NCI-H460 (cell line): Measurements from ENCODE around the gene TMEM126A. TPM values are rescaled to one million over a fixed set of nuclear protein-coding genes. Genes with fewer than 3 reads are reported as not detected.
"Not testable (repeated sequence)": the region's sequence is repeated elsewhere in the genome, so short reads cannot be mapped to it uniquely, and the experiment has no call there.

Experiments
- DNase-seq: peaks from one replicate; pipeline ENCODE4 v3.0.0-alpha.2; 2016; ENCODE audit warnings: low read depth; ENCODE audit errors: extremely low read depth
- polyA plus RNA-seq: library from polyadenylated mRNA; depleted of rRNA; stranded (reverse); fragments of >200 nt; gene quantifications from 2 replicates; pipeline ENCODE4 v1.2.3, GENCODE V29; 2014; cell fraction: nucleus; rRNA removed
- total RNA-seq: library from RNA; depleted of rRNA; stranded (reverse); fragments of >200 nt; shearing (Covaris generic); gene quantifications from 2 replicates; pipeline ENCODE4 v1.2.3, GENCODE V29; 2014; rRNA removed

Gene TMEM126A
- 68.5 and 78.3 TPM in 2 replicates for total RNA-seq
- 30.7 and 41.4 TPM in 2 replicates for polyA plus RNA-seq

- DNase-seq: peak; percentile 73
Observed at GRCh38 chr11:85647604-85648299, at the start of gene TMEM126A. TMEM126A (plus strand) TSS chr11:85647967; CDS start chr11:85650256, 2,289 bp downstream.

GRCh38 chr11:85599083-85599482 is 48.7 kb upstream of the TMEM126A start:
- no peak for DNase-seq

GRCh38 chr11:85602526-85603213 is 45.1 kb upstream of the TMEM126A start:
- no peak for DNase-seq

- no peak for DNase-seq
Observed at GRCh38 chr11:85603220-85603619, 44.5 kb upstream of the TMEM126A start.

- not testable (repeated sequence) for DNase-seq
Observed at GRCh38 chr11:85606237-85606636, 41.5 kb upstream of the TMEM126A start.

- DNase-seq: not testable (repeated sequence)
Observed at GRCh38 chr11:85608621-85609020, 39.1 kb upstream of the TMEM126A start.

GRCh38 chr11:85609286-85609685 is 38.5 kb upstream of the TMEM126A start:
- DNase-seq: not testable (repeated sequence)

- not testable (repeated sequence) for DNase-seq
Observed at GRCh38 chr11:85611643-85612042, 36.1 kb upstream of the TMEM126A start.

GRCh38 chr11:85619499-85619898 is 28.3 kb upstream of the TMEM126A start:
- no peak for DNase-seq

- DNase-seq: no peak
Observed at GRCh38 chr11:85620256-85620655, 27.5 kb upstream of the TMEM126A start.

- DNase-seq: no peak
Observed at GRCh38 chr11:85626496-85626895, 21.3 kb upstream of the TMEM126A start.

- no peak for DNase-seq
Observed at GRCh38 chr11:85627332-85627997, 20.3 kb upstream of the TMEM126A start, which contains the start of gene DLG2. DLG2 (minus strand) TSS chr11:85627344.

GRCh38 chr11:85627998-85628770 is 19.6 kb upstream of the TMEM126A start, which contains the start of gene TMEM126B:
TMEM126B (plus strand) TSS chr11:85628593; CDS start chr11:85628608, 15 bp downstream.
- DNase-seq: peak; percentile 94

GRCh38 chr11:85628771-85629341 is 18.9 kb upstream of the TMEM126A start:
- no peak for DNase-seq

- DNase-seq: no peak
Observed at GRCh38 chr11:85634747-85635146, 13.0 kb upstream of the TMEM126A start.

- no peak for DNase-seq
Observed at GRCh38 chr11:85643191-85643614, 4.6 kb upstream of the TMEM126A start.

GRCh38 chr11:85647078-85647477 is 689 bp upstream of the TMEM126A start:
- DNase-seq: no peak

GRCh38 chr11:85651118-85651517 is 3.4 kb downstream of the TMEM126A start:
- DNase-seq: no peak

- DNase-seq: no peak
Observed at GRCh38 chr11:85652786-85653447, 5.2 kb downstream of the TMEM126A start.
